Right lobe of liver (tissue), 4 donors: ENCODE measurements around the gene PDLIM5.

Experiments
- CTCF ChIP-seq, 4 donors: fragments of 200-600 bp in 3 of 4; fragments of 450-650 bp in 1 of 4; IDR thresholded peaks; one replicate each; pipeline versions ENCODE4 v1.5.1 to v1.8.0; 2016 to 2022; ENCODE audit warnings: antibody characterized with exemption in 4 of 4, mild to moderate bottlenecking in 2 of 4
- POLR2A ChIP-seq: fragments of 450-650 bp; IDR thresholded peaks from one replicate; pipeline ENCODE4 v1.6.1; 2017; ENCODE audit warnings: antibody characterized with exemption, mild to moderate bottlenecking
- donor health status: DM: no; HTN: no; CAD: no.
- donor health status: DM: no; HTN: no; CAD: no.
- donor health status: DM: no; HTN: yes; CAD: no.

DNA sequence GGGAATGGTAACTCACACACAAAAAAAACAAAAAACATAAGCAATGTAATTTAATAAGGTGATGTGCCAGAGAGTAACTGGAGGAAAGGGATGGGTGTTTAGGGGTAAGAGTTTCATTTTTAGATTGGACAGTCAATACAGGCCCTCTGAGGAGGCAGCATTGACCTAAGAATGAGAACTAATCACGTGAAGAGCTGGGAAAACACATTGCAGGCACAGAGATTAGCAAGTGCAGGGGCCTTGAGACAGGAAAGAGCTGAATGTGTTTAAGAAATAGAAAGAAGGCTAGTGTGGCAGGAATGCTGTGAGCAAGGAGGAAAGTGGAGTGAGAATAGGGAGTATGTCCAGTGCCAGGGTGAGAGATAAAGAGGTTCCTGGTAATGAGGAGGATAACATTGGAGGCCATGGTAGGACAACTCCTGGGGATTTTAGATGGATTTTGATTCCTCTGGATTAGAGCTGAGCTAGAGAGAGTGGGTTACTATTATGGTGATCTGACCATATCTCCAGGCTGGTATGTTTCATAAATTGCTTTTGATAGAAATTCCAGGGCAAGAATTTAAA lies 17.6 kb downstream of the PDLIM5 start:
- TF ChIP-seq CTCF (IDR thresholded peaks at IDR 0.05) (no peak), POLR2A (no peak)
